Lung (tissue), 12 donors: ENCODE data around the gene CEP170. TPM values are rescaled to one million over a fixed set of nuclear protein-coding genes. Genes with fewer than 3 reads are reported as not detected.
"Not testable (repeated sequence)": the region's sequence is repeated elsewhere in the genome, so short reads cannot be mapped to it uniquely, and the experiment has no call there.

Source experiments
- ATAC-seq: fragments of 200-7000 bp; cut with Tn5 transposase; one replicate; pipeline ENCODE4 v1.9.1; 2020; ENCODE audit warnings: moderate number of reproducible peaks; ENCODE audit not compliant: insufficient read depth, low FRiP score
- DNase-seq, 3 donors: peaks; one replicate each; pipeline ENCODE4 v3.0.0-alpha.2; 2013 to 2017
- H3K27ac ChIP-seq, 2 donors: one replicate each; pipeline ENCODE4 v1.5.1; 2013; ENCODE audit warnings: mild to moderate bottlenecking in 2 of 2, moderate library complexity in 2 of 2, control low read depth in 1 of 2, inconsistent platforms in 1 of 2, low read depth in 1 of 2, low read length in 1 of 2
- H3K27me3 ChIP-seq, 3 donors: one replicate each; pipeline ENCODE4 v1.5.1; 2013; ENCODE audit warnings: low read length in 2 of 3; ENCODE audit not compliant: control insufficient read depth in 3 of 3, insufficient read depth in 3 of 3
- H3K36me3 ChIP-seq, 4 donors: one replicate each; pipeline ENCODE4 v1.5.1; 2013; ENCODE audit warnings: low read length in 4 of 4, mild to moderate bottlenecking in 1 of 4, moderate library complexity in 1 of 4; ENCODE audit not compliant: control insufficient read depth in 4 of 4, insufficient read depth in 4 of 4
- H3K4me1 ChIP-seq, 5 donors: one replicate each; pipeline ENCODE4 v1.5.1; 2013; ENCODE audit warnings: low read length in 5 of 5, mild to moderate bottlenecking in 2 of 5, moderate library complexity in 1 of 5; ENCODE audit not compliant: control insufficient read depth in 5 of 5, insufficient read depth in 5 of 5
- H3K4me3 ChIP-seq: one replicate; pipeline ENCODE4 v1.5.1; 2013; ENCODE audit warnings: mild to moderate bottlenecking, control low read depth, moderate library complexity
- H3K9ac ChIP-seq, 2 donors: one replicate each; pipeline ENCODE4 v1.5.1; 2013; ENCODE audit warnings: low read length in 2 of 2, control low read depth in 1 of 2; ENCODE audit not compliant: insufficient read depth in 1 of 2
- H3K9me3 ChIP-seq, 4 donors: one replicate each; pipeline ENCODE4 v1.5.1; 2013; ENCODE audit warnings: low read length in 3 of 4, mild to moderate bottlenecking in 1 of 4, moderate library complexity in 1 of 4; ENCODE audit not compliant: control insufficient read depth in 4 of 4, insufficient read depth in 3 of 4
- CTCF ChIP-seq: IDR thresholded peaks from 2 replicates; pipeline ENCODE4 v1.5.1; 2012; ENCODE audit warnings: mild to moderate bottlenecking; ENCODE audit errors: control extremely low read depth, extremely low read depth
- WGBS, 2 donors: extraction: QIAGEN DNeasy Blood & Tissue Kit; methylation state at CpG; one replicate each; pipeline ENCODE4 v1.1.7; 2013; 5-methylcytosine and 5-hydroxymethylcytosine counted together
- polyA plus RNA-seq, 2 donors: library from polyadenylated mRNA; stranded (reverse); fragments of 200-250 nt; gene quantifications; one replicate each; pipeline ENCODE4 v1.2.1, GENCODE V29; 2013
- total RNA-seq, 2 donors: library from RNA; depleted of rRNA in 1 of 2; stranded (reverse); fragments of >200 nt in 1 of 2; gene quantifications; one replicate each; pipeline ENCODE4 v1.2.1, GENCODE V29; 2014 to 2021
- donor health status: control.
- donor health status: control.
- donor health status: Bipolar disorder and iron deficiency.
- donor health status: healthy.
- donor health status: DM: yes; HTN: yes; CAD: no.

Gene CEP170
- total and polyA plus RNA-seq, 4 donors: 24.2 to 113 (median 55.8) TPM

GRCh38 chr1:243183176-243183575, 71.9 kb downstream of the CEP170 start:
- H3K36me3 ChIP-seq, DNase-seq, H3K27ac ChIP-seq, H3K27me3 ChIP-seq, H3K4me1 ChIP-seq, H3K4me3 ChIP-seq, H3K9me3 ChIP-seq, H3K9ac ChIP-seq, ATAC-seq: not testable (repeated sequence)
- 81 to 82% methylated on average over 3 of the region's 3 CpGs for WGBS, 2 donors

GRCh38 chr1:243179720-243180119, 75.4 kb downstream of the CEP170 start:
- Histone ChIP-seq H3K9me3 (no peaks in the 10 kb centered on the region), H3K4me1 (no peaks in the 10 kb centered on the region), H3K27me3 (no peaks in the 10 kb centered on the region), H3K4me3 (no peak overlapping the region), H3K36me3 (no peaks in the 10 kb centered on the region), H3K9ac (no peak overlapping the region), H3K27ac (no peak overlapping the region)
- no peak for TF ChIP-seq CTCF
- ATAC-seq (no peak), DNase-seq (no peak)
- WGBS, 2 donors: 80 to 87% methylated on average over 7 of the region's 7 CpGs

- not testable (repeated sequence) for H3K9me3 ChIP-seq, H3K4me3 ChIP-seq, H3K27ac ChIP-seq, H3K4me1 ChIP-seq, DNase-seq, H3K9ac ChIP-seq, H3K27me3 ChIP-seq, ATAC-seq, H3K36me3 ChIP-seq
- WGBS, 2 donors: 98 to 99% methylated on average over 6 of the region's 6 CpGs
Measured at GRCh38 chr1:243177792-243178191, 77.3 kb downstream of the CEP170 start.

GRCh38 chr1:243173758-243174369, 81.2 kb downstream of the CEP170 start:
- not testable (repeated sequence) for H3K9ac ChIP-seq, H3K4me3 ChIP-seq, H3K27ac ChIP-seq, H3K36me3 ChIP-seq, DNase-seq, H3K4me1 ChIP-seq, H3K27me3 ChIP-seq, ATAC-seq, H3K9me3 ChIP-seq
- 65 to 79% methylated on average over 2 of the region's 2 CpGs for WGBS, 2 donors

GRCh38 chr1:243164911-243165310, 90.2 kb downstream of the CEP170 start:
- ATAC-seq, H3K27ac ChIP-seq, DNase-seq, H3K27me3 ChIP-seq, H3K4me3 ChIP-seq, H3K4me1 ChIP-seq, H3K36me3 ChIP-seq, H3K9me3 ChIP-seq, H3K9ac ChIP-seq: not testable (repeated sequence)
- WGBS, 2 donors: 95% methylated on average over 3 of the region's 4 CpGs

GRCh38 chr1:243150906-243151305, 104.2 kb downstream of the CEP170 start:
- not testable (repeated sequence) for H3K4me1 ChIP-seq, H3K4me3 ChIP-seq, H3K9me3 ChIP-seq, H3K36me3 ChIP-seq, H3K9ac ChIP-seq, DNase-seq, H3K27ac ChIP-seq, H3K27me3 ChIP-seq, ATAC-seq
- 86 to 90% methylated on average over 7 of the region's 7 CpGs for WGBS, 2 donors

- H3K4me1 ChIP-seq, DNase-seq, H3K4me3 ChIP-seq, H3K9me3 ChIP-seq, H3K36me3 ChIP-seq, H3K9ac ChIP-seq, ATAC-seq, H3K27me3 ChIP-seq, H3K27ac ChIP-seq: not testable (repeated sequence)
- 85 to 94% methylated on average over 4 of the region's 4 CpGs for WGBS, 2 donors
Measured at GRCh38 chr1:243149120-243149519, 106.0 kb downstream of the CEP170 start.

GRCh38 chr1:243147351-243147750, 107.7 kb downstream of the CEP170 start:
- H3K27me3 ChIP-seq, H3K36me3 ChIP-seq, ATAC-seq, H3K27ac ChIP-seq, H3K9me3 ChIP-seq, H3K9ac ChIP-seq, H3K4me3 ChIP-seq, H3K4me1 ChIP-seq, DNase-seq: not testable (repeated sequence)
